ENCODE measurements around the gene CD79B. TPM values are rescaled to one million over a fixed set of nuclear protein-coding genes. Genes with fewer than 3 reads are reported as not detected.

Gene CD79B
- total RNA-seq, 4 donors from 2014 or later, result 2.4 to 44.6 (median 4.4) TPM; not detected in 1

DNA sequence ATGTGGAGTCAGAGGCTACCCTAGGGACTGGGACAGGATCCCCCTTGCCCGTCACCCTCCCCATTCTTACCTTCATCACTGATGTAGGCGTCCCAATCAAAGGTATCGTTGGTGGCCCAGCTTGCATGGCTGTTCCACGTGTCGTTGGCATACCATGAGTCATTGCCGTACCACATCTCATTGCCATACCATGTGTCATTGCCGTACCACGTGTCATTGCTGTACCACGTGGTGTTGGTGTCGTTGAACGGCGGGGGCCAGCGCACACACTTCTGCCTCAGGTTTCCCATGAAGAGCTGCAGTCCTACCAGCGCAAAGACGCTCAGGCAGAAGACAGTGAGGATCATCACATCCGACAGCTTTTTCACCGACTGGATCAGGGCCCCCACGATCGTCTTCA lies 35.8 kb upstream of the CD79B start:
- Histone ChIP-seq H3K36me3 (no peaks in the 10 kb centered on the region), H3K4me3 (no peak overlapping the region), H3K4me1 (no peaks in the 10 kb centered on the region), H3K9me3 (no peaks in the 10 kb centered on the region), H3K27me3 (no peaks in the 10 kb centered on the region), H3K27ac (no peak overlapping the region)
- no peak for DNase-seq
- TF ChIP-seq POLR2A (IDR thresholded peaks at IDR 0.05) (no peak), CTCF (IDR thresholded peaks at IDR 0.05) (no peak)

DNA sequence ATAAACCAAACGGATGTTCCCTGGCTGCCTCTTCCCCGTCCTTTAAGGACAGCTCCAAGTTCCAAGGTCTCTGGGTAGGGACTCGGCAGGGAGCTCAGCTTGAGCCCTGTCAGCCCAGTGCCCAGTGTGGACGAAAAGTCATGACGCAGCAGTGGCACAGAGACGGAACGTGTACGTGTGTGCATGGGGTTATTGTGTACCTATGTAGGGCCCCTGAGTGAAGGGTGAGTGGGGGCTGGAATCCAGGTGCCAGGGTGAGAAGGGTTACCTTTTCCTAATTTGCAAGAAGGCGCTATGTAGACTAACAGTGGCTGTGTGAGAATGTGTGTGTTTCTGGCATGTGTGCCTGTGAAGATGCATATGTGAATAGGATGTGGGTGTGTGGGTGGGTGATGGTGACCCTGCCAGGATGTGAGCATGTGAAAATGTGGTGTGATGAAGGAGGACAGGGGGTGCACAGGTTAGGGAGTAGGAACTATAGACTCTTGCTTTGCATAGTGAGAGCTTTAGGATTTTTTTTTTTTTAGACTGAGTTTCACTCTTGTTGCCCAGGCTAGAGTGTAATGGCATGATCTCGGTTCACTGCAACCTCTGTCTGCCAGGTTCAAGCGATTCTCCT lies 34.6 kb upstream of the CD79B start:
- Histone ChIP-seq H3K27ac (no peak overlapping the region), H3K36me3 (no peaks in the 10 kb centered on the region), H3K4me1 (peaks cover 0 to 3% (median 0%) of the 10 kb centered on the region in 4 donors), H3K4me3 (no peak overlapping the region), H3K27me3 (no peaks in the 10 kb centered on the region), H3K9me3 (no peaks in the 10 kb centered on the region)
- TF ChIP-seq CTCF (IDR thresholded peaks at IDR 0.05) (no peak), POLR2A (IDR thresholded peaks at IDR 0.05) (no peak)
- no peak for DNase-seq

DNA sequence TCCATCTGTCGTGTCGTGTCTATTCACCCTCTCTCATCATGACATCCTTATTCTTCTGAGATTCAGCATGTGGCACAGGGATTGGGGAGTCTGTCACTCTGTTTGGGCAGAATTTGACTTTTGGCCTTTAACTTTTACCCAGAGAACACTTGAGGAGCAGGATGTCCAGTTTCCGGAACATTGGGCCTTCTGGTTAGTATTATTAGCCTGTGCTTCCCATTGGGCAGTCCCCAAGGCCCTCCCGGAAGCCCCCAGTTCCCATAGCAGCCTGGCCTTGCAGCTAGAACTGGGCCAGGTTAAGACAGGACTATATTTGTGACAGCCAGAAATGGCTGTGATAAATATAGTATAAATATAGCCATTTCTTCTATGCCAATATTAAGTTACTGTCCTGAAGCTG lies 31.0 kb upstream of the CD79B start:
- H3K9me3 ChIP-seq, result no peaks in the 10 kb centered on the region
- H3K4me3 ChIP-seq, result no peak overlapping the region
- TF ChIP-seq POLR2A (IDR thresholded peaks at IDR 0.05) (no peak), CTCF (IDR thresholded peaks at IDR 0.05) (no peak)
- no peaks in the 10 kb centered on the region for H3K27me3 ChIP-seq
- H3K4me1 ChIP-seq, result peaks cover 0 to 11% (median 0%) of the 10 kb centered on the region in 4 donors
- H3K36me3 ChIP-seq, result no peaks in the 10 kb centered on the region
- peak overlapping the region in 2 of 4 donors; percentile 35 to 70 for H3K27ac ChIP-seq
- DNase-seq, result no peak

GRCh38 chr17:63962298-63962744 lies 30.2 kb upstream of the CD79B start:
- Histone ChIP-seq H3K4me3 (no peak overlapping the region), H3K36me3 (no peaks in the 10 kb centered on the region), H3K4me1 (peaks cover 0 to 11% (median 0%) of the 10 kb centered on the region in 4 donors), H3K27ac (peak overlapping the region in 2 of 4 donors; percentile 35 to 62), H3K9me3 (no peaks in the 10 kb centered on the region), H3K27me3 (no peaks in the 10 kb centered on the region)
- no peak for DNase-seq
- TF ChIP-seq POLR2A (IDR thresholded peaks at IDR 0.05), result no peak
- TF ChIP-seq CTCF (IDR thresholded peaks at IDR 0.05), result no peak

- H3K4me1 ChIP-seq, result peaks cover 0 to 11% (median 0%) of the 10 kb centered on the region in 4 donors
- no peak overlapping the region for H3K4me3 ChIP-seq
- no peaks in the 10 kb centered on the region for H3K36me3 ChIP-seq
- no peak overlapping the region for H3K27ac ChIP-seq
- peak; percentile 47 to 70 (median 60) for DNase-seq
- no peaks in the 10 kb centered on the region for H3K9me3 ChIP-seq
- no peaks in the 10 kb centered on the region for H3K27me3 ChIP-seq
- TF ChIP-seq POLR2A (IDR thresholded peaks at IDR 0.05), result no peak
Observed at GRCh38 chr17:63961355-63962212, 29.5 kb upstream of the CD79B start.

GRCh38 chr17:63960430-63960829 lies 28.3 kb upstream of the CD79B start:
- no peaks in the 10 kb centered on the region for H3K36me3 ChIP-seq
- no peak for DNase-seq
- TF ChIP-seq POLR2A (IDR thresholded peaks at IDR 0.05), result no peak
- no peak for TF ChIP-seq CTCF (IDR thresholded peaks at IDR 0.05)
- no peaks in the 10 kb centered on the region for H3K27me3 ChIP-seq
- peaks cover 0 to 11% (median 0%) of the 10 kb centered on the region in 4 donors for H3K4me1 ChIP-seq
- no peaks in the 10 kb centered on the region for H3K9me3 ChIP-seq
- H3K27ac ChIP-seq, result no peak overlapping the region
- no peak overlapping the region for H3K4me3 ChIP-seq
